ENCODE data around the gene FHIT.
"Not testable (repeated sequence)": the region's sequence is repeated elsewhere in the genome, so short reads cannot be mapped to it uniquely, and the experiment has no call there.

FHIT gene

DNA sequence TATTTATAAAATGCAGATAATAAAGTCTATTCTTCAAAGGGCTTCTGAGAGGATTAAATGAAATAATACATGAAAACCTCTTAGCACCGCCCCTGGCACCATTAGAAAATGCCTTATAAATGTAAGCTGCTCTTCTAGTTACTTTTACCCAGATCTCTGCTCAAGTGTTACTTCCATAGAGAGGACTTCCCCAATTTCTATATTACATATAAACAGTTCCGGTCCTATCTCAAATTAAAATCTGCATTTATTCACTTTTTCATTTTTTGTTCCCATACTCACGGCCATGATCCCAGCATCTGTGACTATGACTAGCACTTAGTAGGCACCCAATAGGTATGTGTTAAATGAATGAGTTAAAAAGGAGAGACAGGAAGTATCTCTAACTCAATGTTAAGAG is 1310.5 kb downstream of the FHIT start:
- TF ChIP-seq, protein P1, sequence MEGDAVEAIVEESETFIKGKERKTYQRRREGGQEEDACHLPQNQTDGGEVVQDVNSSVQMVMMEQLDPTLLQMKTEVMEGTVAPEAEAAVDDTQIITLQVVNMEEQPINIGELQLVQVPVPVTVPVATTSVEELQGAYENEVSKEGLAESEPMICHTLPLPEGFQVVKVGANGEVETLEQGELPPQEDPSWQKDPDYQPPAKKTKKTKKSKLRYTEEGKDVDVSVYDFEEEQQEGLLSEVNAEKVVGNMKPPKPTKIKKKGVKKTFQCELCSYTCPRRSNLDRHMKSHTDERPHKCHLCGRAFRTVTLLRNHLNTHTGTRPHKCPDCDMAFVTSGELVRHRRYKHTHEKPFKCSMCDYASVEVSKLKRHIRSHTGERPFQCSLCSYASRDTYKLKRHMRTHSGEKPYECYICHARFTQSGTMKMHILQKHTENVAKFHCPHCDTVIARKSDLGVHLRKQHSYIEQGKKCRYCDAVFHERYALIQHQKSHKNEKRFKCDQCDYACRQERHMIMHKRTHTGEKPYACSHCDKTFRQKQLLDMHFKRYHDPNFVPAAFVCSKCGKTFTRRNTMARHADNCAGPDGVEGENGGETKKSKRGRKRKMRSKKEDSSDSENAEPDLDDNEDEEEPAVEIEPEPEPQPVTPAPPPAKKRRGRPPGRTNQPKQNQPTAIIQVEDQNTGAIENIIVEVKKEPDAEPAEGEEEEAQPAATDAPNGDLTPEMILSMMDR (IDR thresholded peaks at IDR 0.05; ENCODE audit: borderline replicate concordance, control extremely low read depth, extremely low read depth, insufficient read depth, missing control alignments): no peak
- in situ Hi-C loops (cut with MboI; ENCODE audit: low sequenced_read_pairs, unreplicated experiment): no loop called here
- DNase-seq (ENCODE audit: low spot score): no peak

- in situ Hi-C loops (cut with MboI; ENCODE audit: low sequenced_read_pairs, unreplicated experiment): no loop called here
- no peak for DNase-seq (ENCODE audit: low spot score)
- TF ChIP-seq, protein P1 (IDR thresholded peaks at IDR 0.05; ENCODE audit: borderline replicate concordance, control extremely low read depth, extremely low read depth, insufficient read depth, missing control alignments): no peak
Measured at GRCh38 chr3:59939826-59940426, 1311.3 kb downstream of the FHIT start.

DNA sequence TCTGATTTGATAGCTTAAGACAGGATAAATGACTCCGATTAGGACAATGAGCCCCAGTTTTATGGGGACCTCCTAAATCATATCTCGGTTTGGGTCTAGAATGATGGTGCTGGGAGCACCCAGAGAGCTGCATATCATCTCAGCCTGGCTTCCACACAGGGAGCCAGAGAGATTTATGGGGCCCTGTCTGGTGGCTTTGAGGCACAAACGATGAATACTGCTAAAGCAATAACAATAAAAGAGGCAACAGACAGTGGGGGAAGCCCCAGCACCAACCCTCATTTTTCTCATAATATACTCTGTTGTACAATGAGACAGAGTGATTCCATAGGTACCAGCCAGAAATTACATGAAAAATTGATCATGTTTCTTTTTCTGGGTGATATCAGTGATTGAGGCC is 1312.4 kb downstream of the FHIT start:
- in situ Hi-C loops (cut with MboI; ENCODE audit: low sequenced_read_pairs, unreplicated experiment): no loop called here
- TF ChIP-seq, protein P1 (IDR thresholded peaks at IDR 0.05; ENCODE audit: borderline replicate concordance, control extremely low read depth, extremely low read depth, insufficient read depth, missing control alignments): no peak

DNA sequence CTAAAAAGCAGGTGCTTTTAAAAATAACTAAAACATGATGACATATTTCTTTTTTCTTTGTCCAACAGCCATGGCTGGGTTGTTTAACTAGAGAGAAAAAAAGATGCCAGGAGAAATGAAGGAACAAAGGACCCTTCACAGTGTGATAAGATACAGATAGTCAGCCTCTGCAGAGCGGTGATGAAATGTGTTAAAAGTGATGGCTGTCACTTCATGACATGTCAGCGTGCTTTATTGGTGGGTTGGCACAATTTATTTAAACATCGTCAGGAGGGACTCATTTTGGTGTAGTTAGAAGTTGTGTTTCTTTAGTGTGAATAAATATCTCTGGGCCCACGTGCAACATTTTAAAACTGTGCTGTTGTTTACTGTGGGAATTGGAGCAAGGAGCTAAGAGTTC is 1314.1 kb downstream of the FHIT start:
- DNase-seq (ENCODE audit: low spot score): no peak
- in situ Hi-C loops (cut with MboI; ENCODE audit: low sequenced_read_pairs, unreplicated experiment): no loop called here

More for the DNA sequence above, 1312.4 kb downstream of the FHIT start:
- DNase-seq (ENCODE audit: low spot score): no peak

DNA sequence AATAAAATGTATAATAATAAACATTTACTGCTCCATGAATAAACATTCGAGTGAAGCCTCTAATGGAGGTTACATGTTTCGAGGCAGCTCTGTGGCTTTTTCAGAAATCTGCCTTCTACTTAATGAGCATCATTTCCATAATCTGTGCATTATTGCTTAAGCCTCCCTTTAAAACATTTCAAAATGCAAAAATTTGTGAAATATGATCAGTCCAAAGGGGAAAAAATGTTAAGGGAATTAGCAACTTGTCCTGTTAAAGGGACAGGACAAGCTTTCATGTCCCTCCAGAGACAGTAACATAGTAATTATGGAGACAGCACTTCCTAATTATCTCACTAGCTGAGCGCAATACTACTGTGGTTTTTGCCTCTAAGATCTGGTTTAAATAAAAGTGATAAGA is 1314.8 kb downstream of the FHIT start:
- TF ChIP-seq, protein P1 (IDR thresholded peaks at IDR 0.05; ENCODE audit: borderline replicate concordance, control extremely low read depth, extremely low read depth, insufficient read depth, missing control alignments): no peak
- no peak for DNase-seq (ENCODE audit: low spot score)
- in situ Hi-C loops (cut with MboI; ENCODE audit: low sequenced_read_pairs, unreplicated experiment): no loop called here

More for the DNA sequence above, 1314.1 kb downstream of the FHIT start:
- TF ChIP-seq, protein P1 (IDR thresholded peaks at IDR 0.05; ENCODE audit: borderline replicate concordance, control extremely low read depth, extremely low read depth, insufficient read depth, missing control alignments): no peak

- DNase-seq (ENCODE audit: low spot score): peak; percentile 51
- TF ChIP-seq, protein P1 (IDR thresholded peaks at IDR 0.05; ENCODE audit: borderline replicate concordance, control extremely low read depth, extremely low read depth, insufficient read depth, missing control alignments): no peak
- in situ Hi-C loops (cut with MboI; ENCODE audit: low sequenced_read_pairs, unreplicated experiment): no loop called here
Measured at GRCh38 chr3:59935025-59935424, 1316.2 kb downstream of the FHIT start.

DNA sequence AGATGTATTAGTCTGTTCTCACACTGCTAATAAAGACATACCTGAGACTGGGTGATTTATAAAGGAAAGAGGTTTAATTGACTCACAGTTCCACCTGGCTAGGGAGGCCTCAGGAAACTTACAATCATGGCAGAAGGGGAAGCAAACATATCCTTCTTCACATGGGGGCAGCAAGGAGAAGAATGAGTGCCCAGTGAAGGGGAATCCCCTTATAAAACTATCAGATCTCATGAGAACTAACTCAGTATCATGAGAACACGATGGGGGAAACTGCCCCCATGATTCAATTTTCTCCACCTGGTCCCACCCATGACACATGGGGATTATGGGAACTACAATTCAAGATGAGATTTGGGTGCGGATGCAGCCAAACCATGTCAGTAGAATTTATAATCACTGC is 1316.7 kb downstream of the FHIT start:
- DNase-seq (ENCODE audit: low spot score); in situ Hi-C loops (cut with MboI; ENCODE audit: low sequenced_read_pairs, unreplicated experiment): not testable (repeated sequence)
